HG03280 (cell line): ENCODE measurements around the gene PARD3B.

Experiments used
- ATAC-seq: cut with Tn5 transposase; IDR thresholded peaks from one replicate; pipeline ENCODE4 v1.9.1; 2021; ENCODE audit warnings: mild to moderate bottlenecking, moderate library complexity; ENCODE audit not compliant: unreplicated experiment

Gene PARD3B

DNA sequence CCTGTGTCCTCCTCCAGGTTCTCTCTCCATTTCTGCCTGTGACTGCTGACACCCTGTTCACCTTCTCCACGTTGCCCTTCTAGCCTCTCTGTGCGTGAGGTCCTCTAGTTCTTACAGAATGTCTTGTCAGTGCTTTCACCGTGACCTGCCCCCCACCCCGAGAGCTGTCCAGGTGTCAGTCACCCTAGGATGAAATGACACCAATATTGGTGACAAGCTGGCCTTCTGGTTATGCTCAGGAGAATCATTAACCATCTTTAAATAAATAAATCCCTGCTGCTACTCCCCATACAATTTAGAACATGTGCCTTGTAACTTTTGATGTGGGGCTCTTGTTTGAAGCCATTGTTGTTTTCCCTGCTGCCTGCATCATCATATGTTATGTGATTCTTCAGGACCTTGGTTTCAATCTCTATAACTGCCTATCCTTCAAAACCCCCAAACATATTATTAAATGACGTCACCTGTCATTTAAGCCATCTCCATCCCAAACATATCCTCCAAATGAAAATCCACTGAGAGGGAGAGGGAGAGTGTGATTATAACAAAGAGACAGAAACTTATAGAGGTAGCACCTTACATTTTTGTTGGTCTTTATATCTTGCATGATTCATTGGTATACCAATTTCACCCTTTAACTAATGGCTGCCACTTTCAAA lies 496.3 kb downstream of the PARD3B start:
- ATAC-seq = no peak

DNA sequence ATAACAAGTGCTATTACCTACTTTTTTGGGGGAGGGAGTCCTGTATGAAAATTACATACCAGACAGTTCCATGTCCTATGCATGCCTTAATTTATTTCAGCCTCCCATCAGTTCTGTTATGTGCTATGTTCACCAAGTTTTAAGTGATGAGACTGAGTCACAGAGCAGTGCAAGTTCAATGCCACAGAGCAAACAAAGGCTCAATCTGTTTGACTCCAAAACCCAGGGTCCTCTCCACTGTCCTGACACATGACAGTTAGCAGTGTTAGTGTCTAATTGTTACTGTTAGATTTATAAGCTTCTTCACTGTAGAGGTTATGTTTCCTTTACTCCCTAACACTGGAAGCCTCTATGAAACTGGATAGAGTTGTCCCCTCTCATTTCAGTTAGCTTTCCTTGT lies 498.0 kb downstream of the PARD3B start:
- ATAC-seq = no peak

DNA sequence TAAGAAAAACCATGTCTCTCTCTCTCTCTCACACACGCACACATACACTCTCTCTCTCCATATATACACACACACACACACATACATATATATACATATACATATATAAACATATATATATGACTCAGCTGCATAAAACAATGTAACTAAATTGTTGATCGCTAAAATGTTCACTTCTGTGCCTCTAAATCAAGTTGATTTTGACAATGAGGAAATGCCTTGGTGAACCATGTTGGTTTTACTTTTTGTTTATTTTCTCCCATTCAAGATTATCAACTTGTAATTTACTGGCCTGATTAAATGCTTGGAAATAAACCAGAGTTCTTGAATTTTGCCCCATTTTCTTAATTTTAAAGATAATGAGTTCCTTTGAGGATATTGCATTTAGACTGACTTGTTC lies 500.4 kb downstream of the PARD3B start:
- ATAC-seq = no peak

DNA sequence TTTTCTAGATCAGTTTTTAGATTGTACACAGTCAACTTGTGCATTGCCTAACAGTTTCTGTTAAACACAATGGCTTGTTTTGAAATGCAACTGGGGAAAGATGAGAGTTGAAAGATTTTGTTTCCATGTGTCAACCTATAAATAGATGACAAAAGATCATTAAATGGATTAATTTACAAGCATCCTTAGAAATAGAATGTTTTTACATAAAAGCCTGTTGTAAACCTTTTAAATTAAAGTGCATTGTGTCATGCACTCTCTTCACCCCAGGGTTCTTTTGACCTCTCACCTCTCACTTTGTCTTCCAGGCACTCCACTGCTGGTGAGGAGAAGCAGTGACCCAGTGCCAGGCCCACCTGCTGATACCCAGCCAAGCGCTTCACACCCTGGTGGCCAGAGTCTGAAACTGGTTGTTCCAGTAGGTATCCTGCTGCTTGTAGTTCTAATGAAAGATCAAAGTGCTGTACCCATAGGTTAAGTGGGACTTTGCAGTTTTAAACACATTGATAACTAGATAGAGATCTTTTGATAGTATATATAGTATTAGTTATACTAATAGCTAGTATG lies 502.1 kb downstream of the PARD3B start:
- no peak for ATAC-seq

DNA sequence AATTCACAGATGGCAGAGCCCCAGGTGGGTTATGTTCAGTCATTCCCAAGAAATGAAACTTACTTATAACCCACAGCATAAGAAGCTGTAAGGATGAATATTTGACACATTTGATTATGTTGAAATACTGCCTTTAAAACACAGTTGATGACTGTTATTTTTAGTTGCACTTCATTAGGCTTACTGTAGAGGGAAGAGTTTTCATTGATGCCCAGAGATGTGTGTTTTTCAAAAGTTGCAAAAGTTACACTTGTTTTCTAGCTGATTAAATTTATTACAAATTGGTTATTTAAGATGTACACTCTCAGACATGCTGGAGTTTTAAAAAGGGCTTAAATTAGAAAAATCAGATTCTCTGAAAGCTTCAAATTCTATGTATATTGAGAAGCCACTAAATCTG lies 506.1 kb downstream of the PARD3B start:
- no peak for ATAC-seq

DNA sequence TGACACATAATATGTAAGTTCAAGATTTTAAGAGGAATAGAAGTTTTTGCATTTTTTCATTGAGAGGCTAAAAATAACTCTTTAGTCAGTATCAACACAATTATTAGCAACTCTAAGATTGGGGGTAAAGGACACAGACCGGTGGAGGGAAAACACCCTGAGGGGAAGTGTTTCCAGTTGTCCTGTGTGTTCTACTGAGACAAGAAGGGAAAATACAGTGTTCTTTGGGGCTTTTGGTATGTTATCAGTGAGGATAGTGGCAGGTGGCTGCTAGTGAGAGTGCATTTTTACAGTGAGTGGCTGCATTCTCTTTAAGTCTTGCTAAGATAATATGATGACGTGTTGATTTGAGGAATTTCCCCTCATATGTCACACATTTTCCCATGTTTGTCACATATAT lies 507.5 kb downstream of the PARD3B start:
- no peak for ATAC-seq

DNA sequence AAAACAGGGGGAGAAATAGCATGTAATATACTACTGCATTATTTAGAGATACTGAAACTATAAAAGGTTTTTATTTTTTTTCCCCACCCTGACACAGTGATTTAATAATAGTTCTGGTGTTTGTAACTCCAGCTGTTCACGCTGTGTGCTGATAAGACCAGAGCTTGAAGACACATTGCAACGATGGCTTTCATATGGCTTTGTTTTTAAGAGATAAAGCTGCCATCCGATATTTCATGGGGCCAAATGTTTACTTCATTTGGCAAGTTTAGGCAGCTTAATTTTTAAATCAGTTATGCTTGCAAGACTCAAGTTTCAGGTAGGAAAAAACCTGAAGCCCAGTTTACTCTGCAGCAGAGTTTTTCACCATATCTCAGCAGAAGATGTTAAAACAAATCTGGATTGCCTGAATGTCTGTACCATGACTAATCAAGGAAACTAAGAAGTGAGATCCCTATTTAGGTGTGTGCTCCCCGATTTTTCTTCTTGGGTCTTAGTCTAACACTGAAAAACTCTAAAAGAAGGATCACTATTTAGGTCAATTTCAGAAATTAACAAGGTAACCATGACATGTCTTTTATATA lies 508.6 kb downstream of the PARD3B start:
- no peak for ATAC-seq

DNA sequence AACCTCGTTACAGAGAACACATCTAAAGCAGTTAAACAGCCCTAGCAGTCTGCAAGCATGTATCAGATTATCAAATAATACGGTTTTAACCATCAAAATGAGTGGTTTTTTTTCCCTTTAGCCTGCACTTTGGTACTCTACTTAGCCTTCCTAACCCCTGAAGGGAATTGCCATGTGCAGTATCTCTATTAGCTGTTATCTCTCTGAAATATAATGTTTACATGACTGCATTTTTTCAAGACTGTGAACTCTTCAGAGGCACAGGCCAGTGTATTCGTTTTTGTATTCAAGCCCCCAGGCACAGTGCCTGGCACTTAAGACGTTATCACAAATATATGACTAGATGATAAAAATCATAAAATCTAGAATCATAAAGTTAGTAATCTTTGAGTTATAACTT lies 509.5 kb downstream of the PARD3B start:
- no peak for ATAC-seq

DNA sequence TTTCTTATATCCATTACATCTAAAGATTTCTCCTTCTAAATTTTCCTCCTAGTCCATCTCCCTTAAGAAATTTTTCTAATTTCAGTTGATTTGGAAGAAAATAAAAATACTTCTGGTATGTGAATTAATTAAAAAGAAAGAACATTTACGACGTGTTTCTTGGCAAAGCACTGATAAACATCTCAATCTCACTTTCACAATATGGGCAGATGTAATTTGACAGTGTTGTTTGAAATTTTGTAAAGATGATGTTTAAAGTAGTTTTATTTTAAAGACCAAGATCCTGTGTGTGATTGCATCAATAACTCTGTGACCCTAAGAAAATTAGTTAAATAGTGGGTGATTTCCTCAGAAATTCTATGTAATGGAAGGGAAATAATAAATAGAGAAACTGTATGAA lies 510.0 kb downstream of the PARD3B start:
- ATAC-seq = no peak

DNA sequence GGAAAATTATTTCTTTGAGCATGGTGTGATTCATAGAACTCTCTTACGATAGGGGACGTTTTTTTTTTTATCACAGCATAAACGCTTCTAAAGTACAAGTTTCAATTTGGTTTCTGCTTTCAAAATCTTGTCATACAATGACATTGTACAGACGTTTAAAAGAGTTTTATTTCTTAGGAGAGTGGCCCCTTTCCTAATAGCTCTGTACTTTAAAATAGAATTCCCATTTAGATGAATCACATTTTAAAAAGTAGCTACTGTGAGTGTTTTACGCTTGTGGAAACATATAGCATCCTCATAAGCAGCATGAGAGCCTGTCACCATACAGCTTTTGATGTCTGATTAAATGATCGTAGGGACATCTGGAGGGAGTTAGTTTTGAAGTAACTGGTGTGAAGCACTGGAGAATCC lies 510.9 kb downstream of the PARD3B start:
- no peak for ATAC-seq

DNA sequence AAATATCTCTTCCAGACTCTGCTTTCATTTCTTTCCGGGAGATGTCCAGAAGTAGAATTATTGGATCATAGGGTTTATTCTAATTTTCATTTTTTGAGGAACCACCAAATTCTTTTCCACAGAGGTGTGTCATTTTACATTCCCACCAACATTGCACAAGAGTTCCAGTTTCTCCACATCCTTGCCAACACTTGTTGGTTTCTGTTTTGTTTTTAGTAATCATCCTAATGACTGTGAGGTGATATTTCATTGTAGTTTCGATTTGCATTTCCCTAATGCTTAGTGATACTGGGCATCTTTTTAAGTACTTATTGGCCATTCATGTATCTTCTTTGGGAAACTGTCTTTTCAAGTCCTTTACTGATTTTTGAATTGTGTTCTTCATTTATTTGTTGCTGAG lies 513.1 kb downstream of the PARD3B start:
- ATAC-seq = no peak

DNA sequence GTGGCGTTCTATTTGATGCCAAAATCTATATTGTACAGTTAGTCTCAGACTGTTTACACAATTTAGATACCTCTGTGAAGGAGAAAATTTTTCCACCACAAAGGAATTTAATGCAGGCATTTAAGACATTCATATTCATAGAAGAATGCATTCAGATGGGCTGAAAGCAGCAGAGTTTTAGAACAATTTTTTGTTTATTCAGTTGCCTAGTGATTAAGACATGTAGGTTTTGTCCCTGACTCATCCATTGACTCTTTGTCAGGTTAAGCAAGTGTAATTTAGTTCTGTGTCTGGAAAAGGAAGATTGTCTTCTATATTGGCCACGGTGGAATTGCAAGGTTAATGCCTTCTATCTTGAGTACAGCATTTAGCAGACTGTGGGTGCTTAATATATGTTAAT lies 515.0 kb downstream of the PARD3B start:
- no peak for ATAC-seq

DNA sequence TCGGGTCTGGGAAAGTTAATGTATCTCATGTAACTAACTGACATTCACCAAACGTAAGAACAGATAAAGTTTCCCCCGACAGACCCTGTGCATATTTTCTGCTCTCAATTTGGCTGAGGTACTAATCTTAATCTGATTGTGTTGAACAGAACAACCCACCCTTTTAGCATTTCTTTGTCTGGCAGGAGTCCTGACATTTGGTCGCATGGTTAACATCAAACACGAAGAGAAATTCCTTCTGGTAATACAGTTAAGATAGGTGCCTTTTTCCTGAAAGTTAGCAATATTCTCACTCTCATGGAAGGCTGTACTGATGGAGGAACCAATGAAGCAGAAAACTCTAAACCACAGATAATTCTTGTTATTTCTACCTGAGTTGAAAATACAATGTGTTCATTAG lies 520.8 kb downstream of the PARD3B start:
- no peak for ATAC-seq

DNA sequence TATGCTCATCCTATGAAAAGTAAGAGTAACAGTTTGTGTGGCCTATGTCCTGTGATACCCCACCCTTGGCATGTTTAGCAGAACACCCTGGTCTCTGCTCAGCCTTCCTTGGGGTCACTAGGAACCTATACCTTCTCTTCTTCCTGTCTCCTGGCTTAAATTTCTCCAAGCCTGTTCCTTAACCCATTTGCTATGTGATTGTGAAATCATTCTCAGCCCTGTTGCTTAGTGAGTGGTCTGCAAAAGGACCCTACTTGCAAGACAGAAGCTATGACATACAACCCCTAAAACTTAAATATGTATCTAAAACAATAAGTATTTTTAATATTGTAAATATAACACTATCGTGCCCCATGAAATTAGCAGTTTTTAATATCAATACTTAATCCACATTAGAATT lies 524.7 kb downstream of the PARD3B start:
- ATAC-seq = no peak

DNA sequence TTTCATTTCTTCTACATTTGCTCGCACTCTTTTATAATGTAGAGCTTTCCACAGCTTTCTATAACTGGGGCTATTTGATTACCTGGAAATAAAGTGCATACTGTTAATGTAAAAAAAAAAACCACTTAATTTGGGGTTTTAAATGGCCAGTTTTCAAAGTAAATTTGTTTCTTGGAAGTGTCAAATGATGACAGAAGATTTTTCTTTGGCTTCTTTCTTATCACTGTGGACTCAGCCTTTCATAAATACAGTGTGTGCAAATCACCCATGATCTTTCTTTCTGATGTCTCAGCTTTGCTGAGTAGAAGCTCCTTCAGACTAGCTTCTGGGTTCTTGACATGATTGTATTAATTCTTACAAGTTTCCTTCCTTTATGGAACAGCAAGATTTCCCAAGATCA lies 525.6 kb downstream of the PARD3B start:
- no peak for ATAC-seq

DNA sequence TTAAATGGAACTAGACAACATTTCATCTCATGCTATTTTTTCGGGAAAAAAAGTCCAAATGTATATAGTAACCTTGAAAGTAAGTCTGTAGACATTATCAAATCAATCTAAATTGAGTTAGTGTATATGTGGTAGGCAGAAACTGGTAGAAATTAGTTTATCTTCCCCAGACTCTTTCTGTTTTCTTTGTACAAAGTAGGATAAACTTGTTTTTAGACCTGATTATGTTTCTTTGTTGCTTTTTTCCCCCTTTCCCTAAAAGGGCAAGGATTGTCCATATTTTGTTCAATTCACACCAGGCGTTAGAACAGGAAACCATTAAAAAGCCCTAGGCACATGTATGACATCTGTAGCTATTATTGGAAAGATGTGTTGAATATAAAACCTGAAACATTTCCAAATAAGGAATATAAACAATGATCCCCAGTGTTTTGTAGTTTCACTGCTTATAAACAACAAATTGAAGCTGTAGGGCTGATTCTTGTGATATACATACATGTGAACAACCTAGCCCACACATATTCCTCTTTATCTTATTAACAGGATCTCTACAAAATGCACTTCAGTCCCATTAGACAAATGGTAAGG lies 528.3 kb downstream of the PARD3B start:
- no peak for ATAC-seq

DNA sequence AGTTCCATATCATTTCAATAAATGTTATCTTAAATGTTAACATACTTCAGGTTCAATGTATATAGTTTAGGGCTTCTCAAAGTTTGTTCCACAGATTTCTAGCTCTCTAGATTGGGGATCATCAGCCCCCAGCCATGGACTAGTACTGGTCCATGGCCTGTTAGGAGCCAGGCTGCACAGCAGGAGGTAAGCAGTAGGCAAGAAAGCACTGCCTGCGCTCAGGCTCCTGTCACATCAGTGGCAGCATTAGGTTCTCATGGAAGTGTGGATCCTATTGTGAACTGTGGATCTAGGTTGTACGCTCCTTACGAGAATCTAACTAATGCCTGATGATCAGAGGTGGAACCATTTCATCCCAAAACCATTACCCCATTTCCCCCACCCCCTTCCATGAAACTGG lies 531.1 kb downstream of the PARD3B start:
- ATAC-seq = no peak

DNA sequence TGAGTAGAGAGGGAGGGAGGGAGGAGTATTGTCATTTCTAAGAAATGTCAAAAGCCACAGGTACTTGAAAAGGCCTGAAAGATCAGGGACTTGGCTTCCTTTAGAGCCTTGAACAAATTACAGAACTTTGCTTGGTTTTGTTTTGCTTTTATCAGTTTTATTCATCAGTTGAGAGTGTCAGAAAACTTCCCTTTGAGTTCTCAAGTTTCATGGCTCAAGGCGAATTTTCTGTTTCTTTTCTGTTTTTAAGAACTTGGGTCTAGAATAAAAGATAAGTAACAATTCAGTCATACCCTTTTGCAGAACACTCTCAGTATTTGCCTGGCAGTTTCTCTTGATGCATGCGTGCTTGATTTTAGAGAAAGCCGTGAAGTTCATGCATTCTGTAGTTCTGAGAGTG lies 531.9 kb downstream of the PARD3B start:
- ATAC-seq = no peak

DNA sequence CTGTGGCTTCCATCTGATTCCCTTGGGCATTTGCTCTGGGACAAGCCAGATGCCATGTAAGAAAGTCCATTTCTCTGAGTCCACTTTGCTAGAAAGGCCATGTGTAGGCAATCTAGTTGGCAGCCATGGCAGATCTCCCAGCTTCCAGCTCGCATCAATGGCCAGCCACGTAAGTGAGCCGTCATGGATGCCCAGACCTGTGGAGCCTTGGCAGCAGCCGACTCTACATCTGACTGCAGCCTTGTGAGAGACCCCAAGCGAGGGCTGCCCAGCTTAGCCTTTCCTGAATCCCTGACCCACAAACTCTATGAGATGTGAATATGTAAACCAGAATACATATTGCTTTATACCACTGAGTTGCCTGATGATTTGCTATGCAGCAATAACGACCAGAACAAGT lies 533.5 kb downstream of the PARD3B start:
- ATAC-seq = no peak

DNA sequence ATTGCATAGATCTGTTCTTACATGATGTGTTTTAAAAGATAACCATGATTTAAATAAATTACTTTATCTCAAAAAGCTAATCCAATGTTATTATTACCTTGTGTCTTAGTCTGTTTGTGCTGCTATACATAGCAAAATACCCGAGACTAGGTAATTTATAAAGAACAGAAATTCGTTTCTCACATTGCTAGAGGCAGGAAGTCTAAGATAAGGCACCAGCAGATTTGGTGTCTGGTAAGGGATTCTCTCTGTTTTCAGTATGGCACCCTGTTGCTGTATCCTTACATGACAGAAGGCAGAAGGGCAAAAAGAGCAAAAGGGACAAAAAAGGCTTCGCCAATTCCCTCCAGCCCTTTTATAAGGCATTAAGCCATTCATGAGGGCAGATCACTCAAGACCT lies 533.9 kb downstream of the PARD3B start:
- ATAC-seq = no peak

DNA sequence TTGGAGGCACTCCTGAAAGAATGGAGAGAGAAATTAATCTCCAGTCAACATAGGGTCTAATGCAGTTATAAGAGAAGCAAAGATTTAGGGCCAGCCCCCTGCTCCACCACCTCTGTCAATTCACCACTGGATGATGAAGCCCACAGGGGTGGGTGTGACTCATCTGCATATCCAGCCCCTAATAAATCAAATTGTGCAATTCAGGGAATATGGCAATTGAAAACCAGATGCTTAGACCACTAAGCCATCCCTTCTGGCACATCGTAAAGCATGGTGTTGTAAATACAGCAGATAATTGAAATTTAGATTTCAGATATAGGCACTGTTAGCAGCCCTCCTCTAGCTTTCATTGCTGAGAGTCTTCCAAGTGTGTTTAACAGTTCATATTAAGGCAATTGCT lies 541.4 kb downstream of the PARD3B start:
- ATAC-seq = no peak

DNA sequence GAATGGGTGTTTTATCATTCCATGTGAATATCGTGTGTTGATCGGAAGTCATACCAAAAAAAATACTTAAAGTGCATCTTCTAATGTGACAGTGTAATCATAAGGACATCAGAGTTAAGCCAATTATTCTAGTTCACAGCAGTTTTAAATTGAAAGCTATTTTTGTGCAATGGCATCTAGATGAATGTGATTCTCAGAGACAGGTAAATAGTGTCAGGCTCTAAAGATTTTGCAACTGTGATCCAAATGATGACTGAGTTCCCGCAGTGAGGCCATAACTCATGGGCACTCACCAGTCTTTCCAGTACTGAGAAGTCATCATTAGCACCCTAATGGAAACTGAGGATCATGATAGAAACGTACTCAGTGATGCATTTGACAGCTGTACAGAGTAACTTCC lies 542.6 kb downstream of the PARD3B start:
- no peak for ATAC-seq
